GM08714 (cell line): ENCODE measurements around the gene GATB.

ENCODE experiments used
- H3K4me3 ChIP-seq: fragments of 200-500 bp; sonication (Bioruptor generic); 2 replicates; pipeline ENCODE4 v1.5.1; 2014; ENCODE audit warnings: mild to moderate bottlenecking, low read length, inconsistent platforms
- ZNF274 ChIP-seq: IDR thresholded peaks from 2 replicates; pipeline ENCODE4 v1.6.1; 2012; ENCODE audit warnings: mild to moderate bottlenecking, low read depth, low read length

The GATB gene

DNA sequence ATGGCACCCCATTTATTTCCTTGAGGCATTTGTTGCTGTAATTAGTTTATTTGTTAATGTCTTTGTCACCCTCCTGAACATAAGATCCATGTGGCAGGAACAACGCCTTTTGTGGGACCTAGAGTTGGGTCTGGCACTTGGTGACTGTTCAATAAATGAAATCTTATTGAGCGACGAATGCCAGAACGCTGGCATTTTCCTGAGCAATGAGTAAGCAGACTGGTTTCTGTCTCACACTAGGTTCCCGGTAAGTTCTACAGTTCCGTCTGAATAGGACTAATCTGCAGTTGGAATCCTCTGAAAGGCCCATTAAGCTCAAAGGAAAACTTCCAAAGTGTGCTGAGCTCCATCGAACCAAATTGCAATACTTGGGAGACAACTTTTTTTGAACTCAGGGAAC lies 49.2 kb downstream of the GATB start:
- no peak for TF ChIP-seq ZNF274
- H3K4me3 ChIP-seq: no peak overlapping the region

DNA sequence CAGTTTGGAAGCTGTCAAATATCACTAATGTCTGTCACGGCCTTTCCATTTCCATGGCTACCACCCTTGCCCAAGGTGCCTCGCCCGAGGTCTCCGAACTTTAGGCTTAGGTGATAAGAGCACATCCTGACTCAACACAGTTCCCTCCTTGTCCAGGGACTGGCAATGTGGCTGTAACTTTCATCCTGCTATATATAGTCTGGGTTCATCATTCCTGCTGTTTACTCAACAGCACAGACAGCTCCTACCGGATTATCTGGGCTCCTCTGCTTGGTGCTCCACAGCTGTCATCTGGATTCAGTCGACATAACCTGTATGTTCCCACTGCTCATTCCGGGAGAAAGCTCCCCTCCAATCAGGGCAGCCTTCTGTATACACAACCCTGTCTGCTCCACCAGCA lies 51.2 kb downstream of the GATB start:
- no peak overlapping the region for H3K4me3 ChIP-seq
- no peak for TF ChIP-seq ZNF274

DNA sequence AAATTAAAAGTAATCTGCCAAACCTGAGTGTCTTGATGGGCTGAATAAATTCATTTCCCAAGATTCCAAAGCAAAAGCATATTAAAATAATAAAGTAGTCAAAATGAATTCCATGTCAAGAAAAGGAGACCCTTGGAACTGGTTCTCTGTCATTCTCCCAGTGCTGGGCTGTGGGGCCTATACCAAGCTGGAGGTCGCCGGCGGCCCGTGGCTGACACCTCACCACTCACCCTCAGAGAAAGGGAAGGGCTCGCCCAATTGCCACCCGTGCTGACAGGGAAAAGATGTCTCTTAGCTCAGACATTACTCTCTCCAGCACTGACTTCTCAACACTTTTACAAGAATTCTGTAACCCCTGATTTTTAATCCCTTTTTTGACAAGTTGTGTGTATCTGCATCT lies 51.7 kb downstream of the GATB start:
- TF ChIP-seq ZNF274: no peak
- H3K4me3 ChIP-seq: no peak overlapping the region

DNA sequence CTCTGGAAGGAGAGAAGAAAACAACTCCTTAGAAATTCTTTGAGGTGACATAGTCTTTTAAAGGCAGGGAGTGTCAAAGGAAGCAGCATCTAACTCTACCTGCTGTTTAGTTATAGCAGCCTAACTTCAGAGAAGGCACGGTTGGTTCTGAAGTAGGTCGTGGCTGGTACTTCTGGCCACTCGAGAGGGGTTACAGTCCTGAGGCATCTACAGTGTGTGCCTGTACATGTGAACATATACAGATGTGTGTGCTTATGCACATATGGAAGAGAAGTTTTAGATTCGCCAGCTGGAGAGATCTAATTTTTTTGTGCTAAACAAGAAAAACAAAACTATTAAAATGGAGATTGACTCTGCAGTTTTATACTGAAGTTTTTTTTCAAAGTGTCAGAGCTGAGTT lies 52.7 kb downstream of the GATB start:
- no peak for TF ChIP-seq ZNF274
- no peak overlapping the region for H3K4me3 ChIP-seq

DNA sequence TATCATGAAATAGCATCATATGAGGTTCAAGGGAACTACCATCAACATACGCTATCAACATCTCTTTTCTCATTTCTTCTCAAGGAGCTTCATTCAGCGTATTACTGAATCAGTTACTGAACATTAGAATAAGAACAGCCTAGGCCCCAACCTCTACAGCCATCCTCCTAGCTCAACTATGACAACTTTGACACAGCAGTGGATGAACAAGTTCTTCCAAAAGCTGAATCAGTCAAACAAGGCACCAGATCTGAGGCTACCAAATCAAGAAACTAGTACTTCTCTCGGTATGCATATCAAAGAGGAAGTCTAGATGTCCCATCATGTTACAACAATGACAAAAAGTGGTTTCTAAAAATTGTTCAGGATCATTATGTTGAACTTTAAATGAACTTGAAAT lies 57.4 kb downstream of the GATB start:
- TF ChIP-seq ZNF274: no peak
- no peak overlapping the region for H3K4me3 ChIP-seq

DNA sequence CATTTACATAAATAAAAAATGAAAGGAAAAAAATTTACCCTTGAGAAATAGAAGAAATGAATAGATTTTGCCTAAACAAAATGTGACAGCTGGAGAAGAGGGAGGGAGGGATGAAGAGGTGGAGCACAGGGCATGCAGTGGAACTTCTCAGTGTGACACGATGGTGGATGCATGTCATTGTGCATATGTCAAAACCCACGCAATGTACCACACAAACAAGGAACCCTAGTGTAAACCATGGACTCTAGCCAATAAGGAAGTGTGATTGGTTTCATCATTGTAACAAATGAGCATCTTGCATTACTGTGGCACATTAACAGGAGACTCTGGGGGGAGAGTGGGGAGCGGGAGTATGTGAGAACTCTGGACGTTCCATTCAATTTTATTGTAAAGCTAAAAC lies 58.6 kb downstream of the GATB start:
- H3K4me3 ChIP-seq: no peak overlapping the region
- no peak for TF ChIP-seq ZNF274

DNA sequence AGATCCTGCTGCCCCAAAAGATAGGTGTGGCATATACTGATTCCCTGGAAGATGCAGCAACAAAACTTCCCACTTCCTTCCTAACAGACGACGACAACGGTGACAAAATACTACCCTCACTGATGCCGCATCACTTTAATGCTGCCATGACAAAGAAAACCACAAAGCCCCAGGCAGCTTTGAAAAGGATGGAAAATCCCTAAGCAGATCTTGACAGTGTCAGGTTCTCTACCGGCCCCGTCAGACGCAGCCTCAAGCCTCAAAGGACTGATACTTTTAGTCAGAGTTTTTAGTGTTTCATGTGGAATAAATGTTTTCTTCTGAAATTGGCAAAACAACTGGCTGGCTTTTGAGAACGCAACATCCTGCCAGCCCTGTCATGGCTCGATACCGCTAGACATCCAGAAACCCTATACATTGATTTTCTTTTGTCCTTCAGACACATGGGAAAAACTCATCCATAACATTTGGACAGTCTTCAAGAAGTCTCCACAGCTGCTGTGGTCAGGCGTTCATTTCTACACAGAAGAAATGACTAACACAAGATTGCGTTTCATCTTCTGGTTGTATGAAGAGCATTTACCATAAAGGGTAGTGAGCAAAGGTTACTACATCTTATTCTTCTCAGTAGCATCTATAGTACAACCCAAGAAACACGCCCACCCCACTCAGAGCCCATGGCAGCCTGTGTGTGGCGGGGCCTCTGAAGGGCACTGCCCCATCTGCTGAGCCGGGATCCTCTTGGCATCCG lies 60.1 kb downstream of the GATB start:
- no peak for TF ChIP-seq ZNF274
- no peak overlapping the region for H3K4me3 ChIP-seq

DNA sequence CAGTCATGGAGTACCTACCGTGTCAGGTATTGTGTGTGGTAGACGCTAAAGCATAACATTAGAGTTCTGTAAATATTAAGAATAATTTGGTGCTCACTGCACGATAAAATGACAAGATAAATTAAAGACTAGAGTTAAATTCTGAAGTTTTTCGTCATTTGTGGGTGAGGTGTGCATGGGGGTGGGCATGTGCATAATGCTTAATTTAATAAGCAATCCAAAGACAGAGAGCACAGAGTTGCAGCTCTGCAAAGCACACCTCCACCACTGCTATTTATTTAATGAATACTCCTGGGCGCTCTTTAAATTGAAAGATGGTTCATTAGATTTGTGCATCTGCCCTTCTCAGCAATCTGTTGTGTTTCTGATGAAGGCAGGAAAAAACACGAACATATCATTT lies 62.6 kb downstream of the GATB start:
- no peak for TF ChIP-seq ZNF274
- H3K4me3 ChIP-seq: no peak overlapping the region

DNA sequence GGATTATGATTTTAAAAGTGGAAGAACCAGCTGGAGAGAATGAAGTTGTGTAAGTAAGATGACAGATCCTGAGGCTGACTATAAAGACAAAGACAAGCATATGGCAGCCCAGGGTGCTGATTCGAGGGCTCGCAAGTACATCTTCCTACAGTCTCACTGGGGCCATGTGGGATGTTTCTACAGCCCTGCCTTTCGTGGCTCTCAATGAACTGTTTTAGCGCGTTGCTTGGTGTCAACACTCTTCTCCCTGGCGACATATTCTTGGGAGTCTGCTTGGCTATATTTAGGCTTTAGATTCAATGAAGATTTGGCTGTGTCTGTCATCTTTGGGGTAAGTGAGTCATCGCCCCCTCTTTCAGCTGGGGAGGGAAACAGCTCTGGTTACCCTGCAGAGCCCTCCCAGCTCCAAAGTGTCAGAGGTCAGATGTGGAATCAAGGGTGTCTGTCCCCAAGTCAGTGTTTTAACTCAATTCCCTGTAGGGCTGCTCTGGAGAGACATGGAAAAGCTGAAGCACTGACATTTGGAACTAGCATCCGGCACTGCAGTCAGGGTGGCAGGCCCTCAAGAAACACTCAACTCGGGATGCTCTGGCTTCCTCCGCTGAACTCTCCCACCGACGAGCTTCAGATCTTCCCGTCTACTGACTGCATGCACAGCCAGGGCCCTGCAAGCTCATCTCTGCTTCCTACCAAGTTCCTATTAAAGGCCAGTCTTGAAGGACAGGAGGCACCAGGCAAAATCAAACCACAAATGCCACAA lies 65.7 kb downstream of the GATB start:
- TF ChIP-seq ZNF274: no peak
- no peak overlapping the region for H3K4me3 ChIP-seq

DNA sequence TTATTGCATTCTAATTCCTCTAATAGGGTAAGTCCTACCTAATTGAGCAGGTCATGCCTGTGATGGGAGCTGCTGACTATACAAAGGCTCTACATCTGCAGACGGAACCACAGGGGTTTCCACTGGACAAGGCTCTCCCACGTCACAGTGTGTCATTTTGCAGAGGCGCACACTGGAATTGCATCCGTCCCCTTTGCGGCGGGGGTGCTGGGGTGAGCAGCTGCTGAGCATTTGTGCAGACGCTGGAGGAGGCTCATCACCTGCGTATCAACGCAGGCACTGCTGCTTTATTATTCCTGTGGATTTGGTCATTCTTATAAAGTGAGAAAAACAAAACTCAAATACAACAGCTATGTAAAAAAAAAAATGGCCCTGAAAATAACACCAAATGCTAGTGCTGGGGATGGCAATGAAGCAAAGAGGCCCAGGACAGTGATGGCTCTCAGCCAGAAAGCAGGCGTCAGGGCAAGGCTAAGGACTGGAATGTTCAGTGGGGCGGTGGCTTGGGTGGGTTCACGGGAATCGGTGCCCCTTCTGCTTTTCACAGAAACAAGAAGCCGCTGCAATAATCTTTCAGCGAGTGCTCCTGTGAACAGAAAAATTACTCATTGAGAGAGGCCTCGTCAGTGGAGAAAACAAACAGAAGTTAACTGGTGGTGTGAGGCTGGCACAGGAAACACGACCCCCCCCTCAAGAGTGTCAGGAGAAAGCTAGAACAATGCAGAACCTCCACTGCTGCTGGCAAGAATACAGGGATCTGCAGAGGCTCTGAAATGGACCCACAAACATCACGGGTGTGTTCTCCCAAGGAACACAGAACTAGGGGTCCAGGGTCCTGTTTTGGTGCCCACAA lies 67.8 kb downstream of the GATB start:
- no peak overlapping the region for H3K4me3 ChIP-seq
- TF ChIP-seq ZNF274: no peak

DNA sequence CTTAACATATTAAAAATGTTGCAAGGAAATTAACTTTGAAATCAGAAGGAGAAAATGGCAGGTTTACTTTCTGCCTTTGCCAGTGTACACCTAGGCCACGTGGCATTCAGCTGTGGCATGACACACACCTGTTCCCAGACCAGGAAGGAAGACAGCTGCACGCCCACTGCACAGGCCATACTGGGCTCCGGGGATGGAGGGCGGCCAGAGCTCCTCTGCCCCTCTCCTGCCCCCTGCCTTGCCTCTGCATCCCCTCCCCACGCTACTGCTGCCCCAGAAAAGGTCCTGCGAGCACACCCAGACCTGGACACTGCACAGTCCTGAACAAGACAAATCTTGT lies 68.4 kb downstream of the GATB start:
- TF ChIP-seq ZNF274: no peak
- H3K4me3 ChIP-seq: no peak overlapping the region

DNA sequence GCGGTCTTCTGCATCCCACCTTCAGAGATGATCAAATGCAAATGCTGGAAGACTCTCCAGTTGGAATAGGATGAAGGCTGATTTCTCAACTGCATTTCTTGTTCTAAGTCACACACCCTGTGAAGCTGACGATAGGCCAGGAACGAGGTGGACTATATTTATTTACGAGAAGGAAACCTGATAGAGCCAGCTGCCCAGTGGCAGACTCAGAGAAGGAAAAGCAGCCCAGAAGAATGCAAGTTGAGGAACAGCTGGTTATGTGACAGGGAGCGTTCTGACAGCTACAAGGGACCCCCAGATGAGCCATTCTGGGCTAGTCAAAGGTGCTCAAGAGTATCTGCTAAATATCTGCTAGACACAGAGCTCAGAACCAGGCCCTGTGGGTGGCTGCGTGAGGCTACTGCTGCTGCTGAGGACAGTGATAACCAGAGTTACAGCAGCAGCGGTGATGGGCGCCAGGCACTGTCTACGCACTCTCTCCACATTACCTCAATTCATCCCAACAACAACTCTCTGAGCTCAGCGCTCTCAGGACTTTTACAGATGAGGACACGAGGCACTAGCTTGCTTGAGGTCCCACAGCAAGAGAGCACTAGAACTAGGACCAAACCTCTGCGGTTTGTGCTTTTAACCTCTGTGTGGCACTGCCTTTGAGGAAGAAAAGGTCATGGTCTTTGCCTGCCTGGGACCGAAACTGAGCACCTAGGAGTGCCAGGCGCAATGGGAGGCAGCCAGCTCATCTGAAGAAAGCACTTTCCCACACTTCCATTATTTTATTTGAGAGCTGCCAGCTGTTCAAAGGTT lies 69.0 kb downstream of the GATB start:
- TF ChIP-seq ZNF274: no peak
- H3K4me3 ChIP-seq: no peak overlapping the region

DNA sequence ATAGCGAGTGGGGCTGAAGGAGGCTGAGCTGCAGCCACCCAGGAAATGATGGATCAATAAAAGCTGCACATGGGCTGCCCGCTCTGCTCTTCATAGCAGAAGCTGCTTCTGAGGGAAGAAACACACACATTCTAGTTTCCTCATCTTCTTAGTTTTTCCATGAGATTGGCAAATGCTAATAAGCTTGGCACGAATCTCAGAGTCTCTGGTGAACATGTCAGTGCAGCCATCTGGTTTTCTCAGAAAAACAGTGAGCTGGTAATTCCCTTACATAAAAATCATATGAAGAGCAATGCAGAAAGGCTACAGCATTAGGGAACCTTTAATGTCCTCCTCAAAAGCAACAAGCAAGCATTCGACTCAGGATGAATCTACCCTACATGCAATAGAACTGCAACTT lies 69.9 kb downstream of the GATB start:
- H3K4me3 ChIP-seq: no peak overlapping the region
- TF ChIP-seq ZNF274: no peak
